GM23338 (cell line): ENCODE results near the gene TMEM131L. TPM values are rescaled to one million over a fixed set of nuclear protein-coding genes. Genes with fewer than 3 reads are reported as not detected.

ENCODE experiments used
- ATAC-seq: fragments of 200-7000 bp; cut with Tn5 transposase; 3 replicates; pipeline ENCODE4 v1.9.1; 2020
- DNase-seq: peaks from one replicate; pipeline ENCODE4 v3.0.0-alpha.2; 2015; ENCODE audit warnings: low spot score
- H2AFZ ChIP-seq: fragments of 200-600 bp; sonication (generic); 2 replicates; pipeline ENCODE4 v1.8.0; 2016; ENCODE audit warnings: antibody characterized with exemption, mild to moderate bottlenecking, moderate library complexity
- H3F3A ChIP-seq: fragments of 200-600 bp; sonication (generic); replicated peaks from 2 replicates; pipeline ENCODE4 v1.8.0; 2017; ENCODE audit warnings: antibody characterized with exemption, mixed run types, low read depth
- H3K27ac ChIP-seq: fragments of 200-600 bp; sonication (generic); 2 replicates; pipeline ENCODE4 v1.6.1; 2016; ENCODE audit warnings: low read depth
- H3K27me3 ChIP-seq: fragments of 200-600 bp; sonication (generic); 2 replicates; pipeline ENCODE4 v1.8.0; 2016; ENCODE audit warnings: mild to moderate bottlenecking, mixed run types, moderate library complexity; ENCODE audit not compliant: insufficient read depth
- H3K36me3 ChIP-seq: fragments of 200-600 bp; sonication (generic); 2 replicates; pipeline ENCODE4 v1.8.0; 2016; ENCODE audit warnings: mild to moderate bottlenecking; ENCODE audit not compliant: insufficient read depth
- H3K4me1 ChIP-seq: fragments of 200-600 bp; sonication (generic); 2 replicates; pipeline ENCODE4 v1.8.0; 2016; ENCODE audit warnings: mild to moderate bottlenecking, moderate library complexity; ENCODE audit not compliant: insufficient read depth
- H3K4me2 ChIP-seq: fragments of 200-600 bp; sonication (generic); 2 replicates; pipeline ENCODE4 v1.7.1; 2017; ENCODE audit warnings: mixed run types
- H3K4me3 ChIP-seq: fragments of 200-600 bp; sonication (generic); 2 replicates; pipeline ENCODE4 v1.6.1; 2016; ENCODE audit warnings: mixed run types
- H3K79me2 ChIP-seq: fragments of 200-600 bp; sonication (generic); replicated peaks from 2 replicates; pipeline ENCODE4 v1.8.0; 2017; ENCODE audit warnings: mild to moderate bottlenecking; ENCODE audit not compliant: insufficient read depth
- H3K9me2 ChIP-seq: fragments of 200-600 bp; sonication (generic); 2 replicates; pipeline ENCODE4 v1.8.0; 2017; ENCODE audit not compliant: insufficient read depth
- H4K20me1 ChIP-seq: fragments of 200-600 bp; sonication (generic); replicated peaks from 2 replicates; pipeline ENCODE4 v1.8.0; 2017; ENCODE audit warnings: mild to moderate bottlenecking; ENCODE audit not compliant: insufficient read depth
- H3K27ac Mint-ChIP-seq: 2 replicates; pipeline ENCODE4 v1.8.0; 2020; ENCODE audit warnings: inconsistent platforms, mild to moderate bottlenecking, moderate library complexity, mixed read lengths
- H3K27me3 Mint-ChIP-seq: 3 replicates; pipeline ENCODE4 v1.8.0; 2022; ENCODE audit warnings: low read depth, mild to moderate bottlenecking, moderate library complexity, mixed read lengths, inconsistent platforms; ENCODE audit not compliant: insufficient read depth, poor library complexity
- H3K36me3 Mint-ChIP-seq: 3 replicates; pipeline ENCODE4 v1.8.0; 2021; ENCODE audit warnings: low read depth, mild to moderate bottlenecking, inconsistent platforms, moderate library complexity, mixed read lengths
- H3K4me1 Mint-ChIP-seq: 3 replicates; pipeline ENCODE4 v1.8.0; 2020; ENCODE audit warnings: mild to moderate bottlenecking, inconsistent platforms, mixed read lengths
- H3K4me3 Mint-ChIP-seq: 3 replicates; pipeline ENCODE4 v1.8.0; 2021; ENCODE audit warnings: moderate library complexity, mild to moderate bottlenecking, inconsistent platforms, mixed read lengths
- H3K9me3 Mint-ChIP-seq: 3 replicates; pipeline ENCODE4 v1.8.0; 2020; ENCODE audit warnings: moderate library complexity, mild to moderate bottlenecking, inconsistent platforms, mixed read lengths
- CREB1 ChIP-seq: fragments of 250-450 bp; sonication (Bioruptor Pico); IDR thresholded peaks from 2 replicates; pipeline ENCODE4 v1.5.0; 2020; ENCODE audit warnings: low read depth, mild to moderate bottlenecking, moderate library complexity
- CTCF ChIP-seq, 2 experiments: fragments of 200-600 bp in 1 of 2; sonication (generic) in 1 of 2; conservative IDR thresholded peaks; 2 replicates each; pipeline versions ENCODE4 v1.5.1 to v1.6.1; 2016 to 2017; ENCODE audit warnings: antibody characterized with exemption in 2 of 2, low read depth in 2 of 2, mild to moderate bottlenecking in 2 of 2, moderate library complexity in 1 of 2
- ETS1 ChIP-seq: IDR thresholded peaks from 2 replicates; pipeline ENCODE4 v1.6.1; 2016; ENCODE audit warnings: antibody characterized with exemption
- EZH2 ChIP-seq: fragments of 200-600 bp; sonication (generic); IDR thresholded peaks from one replicate; pipeline ENCODE4 v1.8.0; 2017; ENCODE audit warnings: antibody characterized with exemption, mild to moderate bottlenecking, low read depth; ENCODE audit not compliant: unreplicated experiment
- EZH2phosphoT487 ChIP-seq: fragments of 200-600 bp; sonication (generic); IDR thresholded peaks from one replicate; pipeline ENCODE4 v1.8.1; 2018; ENCODE audit warnings: antibody characterized with exemption; ENCODE audit not compliant: unreplicated experiment
- JUNB ChIP-seq: IDR thresholded peaks from one replicate; pipeline ENCODE4 v1.6.1; 2016; ENCODE audit warnings: antibody characterized with exemption; ENCODE audit not compliant: unreplicated experiment
- NANOG ChIP-seq: IDR thresholded peaks from 2 replicates; pipeline ENCODE4 v1.6.1; 2016; ENCODE audit warnings: antibody characterized with exemption, borderline replicate concordance
- POLR2AphosphoS5 ChIP-seq: IDR thresholded peaks from 2 replicates; pipeline ENCODE4 v1.6.1; 2016; ENCODE audit warnings: antibody characterized with exemption, low read depth
- STAT1 ChIP-seq: IDR thresholded peaks from one replicate; pipeline ENCODE4 v1.6.1; 2016; ENCODE audit warnings: antibody characterized with exemption; ENCODE audit not compliant: unreplicated experiment
- ZNF114 ChIP-seq: fragments of 250-450 bp; sonication (Bioruptor Pico); IDR thresholded peaks from 2 replicates; pipeline ENCODE4 v1.5.0; 2020; ENCODE audit warnings: mild to moderate bottlenecking, moderate library complexity
- ZNF331 ChIP-seq: fragments of 250-450 bp; sonication (Bioruptor Pico); IDR thresholded peaks from 2 replicates; pipeline ENCODE4 v1.5.0; 2020; ENCODE audit warnings: low read depth, mild to moderate bottlenecking, moderate library complexity
- polyA plus RNA-seq: library from polyadenylated mRNA; unstranded; fragments of >200 nt; fragmentation: Nextera tagmentation; extraction: Ambion mirVana; gene quantifications from 2 replicates; pipeline ENCODE4 v1.2.1, GENCODE V29; 2016
- total RNA-seq: library from RNA; depleted of rRNA; stranded (reverse); fragments of >200 nt; shearing (Covaris generic); gene quantifications from 2 replicates; pipeline ENCODE4 v1.2.3, GENCODE V29; 2014
- TF ChIP-seq, protein P1 (sequence below): IDR thresholded peaks from one replicate; pipeline ENCODE4 v1.6.1; 2018; ENCODE audit warnings: antibody characterized with exemption; ENCODE audit not compliant: unreplicated experiment
- TF ChIP-seq, protein P2 (sequence below): fragments of 250-450 bp; sonication (Bioruptor Pico); IDR thresholded peaks from 2 replicates; pipeline ENCODE4 v1.5.0; 2020; ENCODE audit warnings: mild to moderate bottlenecking, moderate library complexity

Gene TMEM131L
- total and polyA plus RNA-seq, 2 experiments from 2014 or later: 11.1 to 32.2 TPM

DNA sequence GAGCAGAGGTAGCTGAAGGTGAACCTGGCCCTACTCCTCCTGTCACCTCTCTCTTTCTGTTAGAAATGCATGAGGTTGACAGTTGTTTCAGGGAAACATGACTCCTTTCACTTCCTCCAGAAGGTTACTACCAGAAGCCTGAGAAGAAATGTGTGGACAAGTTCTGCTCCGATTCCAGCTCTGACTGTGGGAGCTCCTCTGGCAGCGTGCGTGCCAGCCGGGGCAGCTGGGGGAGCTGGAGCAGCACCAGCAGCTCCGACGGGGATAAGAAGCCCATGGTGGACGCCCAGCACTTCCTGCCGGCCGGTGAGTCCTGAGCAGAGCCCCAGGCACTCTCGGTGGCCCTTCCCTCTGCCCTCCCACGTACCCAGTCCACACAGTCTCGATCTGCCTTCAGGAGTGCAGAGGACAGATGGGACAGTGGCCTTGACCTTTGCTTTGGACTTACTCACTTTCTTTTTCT is 156.6 kb downstream of the TMEM131L start:
- ATAC-seq (no peak), DNase-seq (no peak)
- no peak overlapping the region for H3K4me3 ChIP-seq
- H2AFZ ChIP-seq: no peak overlapping the region
- TF ChIP-seq EZH2phosphoT487 (no peak), ZNF114 (CRISPR knock-in tag) (no peak), NANOG (no peak), EZH2 (no peak), STAT1 (no peak), ETS1 (no peak), POLR2AphosphoS5 (no peak), CTCF (conservative IDR thresholded peaks at IDR 0.05; ENCODE audit: low read depth in 2 of 2) (no peak), JUNB (no peak), ZNF331 (no peak), CREB1 (CRISPR knock-in tag) (no peak)
- TF ChIP-seq, protein P1, sequence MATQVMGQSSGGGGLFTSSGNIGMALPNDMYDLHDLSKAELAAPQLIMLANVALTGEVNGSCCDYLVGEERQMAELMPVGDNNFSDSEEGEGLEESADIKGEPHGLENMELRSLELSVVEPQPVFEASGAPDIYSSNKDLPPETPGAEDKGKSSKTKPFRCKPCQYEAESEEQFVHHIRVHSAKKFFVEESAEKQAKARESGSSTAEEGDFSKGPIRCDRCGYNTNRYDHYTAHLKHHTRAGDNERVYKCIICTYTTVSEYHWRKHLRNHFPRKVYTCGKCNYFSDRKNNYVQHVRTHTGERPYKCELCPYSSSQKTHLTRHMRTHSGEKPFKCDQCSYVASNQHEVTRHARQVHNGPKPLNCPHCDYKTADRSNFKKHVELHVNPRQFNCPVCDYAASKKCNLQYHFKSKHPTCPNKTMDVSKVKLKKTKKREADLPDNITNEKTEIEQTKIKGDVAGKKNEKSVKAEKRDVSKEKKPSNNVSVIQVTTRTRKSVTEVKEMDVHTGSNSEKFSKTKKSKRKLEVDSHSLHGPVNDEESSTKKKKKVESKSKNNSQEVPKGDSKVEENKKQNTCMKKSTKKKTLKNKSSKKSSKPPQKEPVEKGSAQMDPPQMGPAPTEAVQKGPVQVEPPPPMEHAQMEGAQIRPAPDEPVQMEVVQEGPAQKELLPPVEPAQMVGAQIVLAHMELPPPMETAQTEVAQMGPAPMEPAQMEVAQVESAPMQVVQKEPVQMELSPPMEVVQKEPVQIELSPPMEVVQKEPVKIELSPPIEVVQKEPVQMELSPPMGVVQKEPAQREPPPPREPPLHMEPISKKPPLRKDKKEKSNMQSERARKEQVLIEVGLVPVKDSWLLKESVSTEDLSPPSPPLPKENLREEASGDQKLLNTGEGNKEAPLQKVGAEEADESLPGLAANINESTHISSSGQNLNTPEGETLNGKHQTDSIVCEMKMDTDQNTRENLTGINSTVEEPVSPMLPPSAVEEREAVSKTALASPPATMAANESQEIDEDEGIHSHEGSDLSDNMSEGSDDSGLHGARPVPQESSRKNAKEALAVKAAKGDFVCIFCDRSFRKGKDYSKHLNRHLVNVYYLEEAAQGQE: no peak
- TF ChIP-seq, protein P2, sequence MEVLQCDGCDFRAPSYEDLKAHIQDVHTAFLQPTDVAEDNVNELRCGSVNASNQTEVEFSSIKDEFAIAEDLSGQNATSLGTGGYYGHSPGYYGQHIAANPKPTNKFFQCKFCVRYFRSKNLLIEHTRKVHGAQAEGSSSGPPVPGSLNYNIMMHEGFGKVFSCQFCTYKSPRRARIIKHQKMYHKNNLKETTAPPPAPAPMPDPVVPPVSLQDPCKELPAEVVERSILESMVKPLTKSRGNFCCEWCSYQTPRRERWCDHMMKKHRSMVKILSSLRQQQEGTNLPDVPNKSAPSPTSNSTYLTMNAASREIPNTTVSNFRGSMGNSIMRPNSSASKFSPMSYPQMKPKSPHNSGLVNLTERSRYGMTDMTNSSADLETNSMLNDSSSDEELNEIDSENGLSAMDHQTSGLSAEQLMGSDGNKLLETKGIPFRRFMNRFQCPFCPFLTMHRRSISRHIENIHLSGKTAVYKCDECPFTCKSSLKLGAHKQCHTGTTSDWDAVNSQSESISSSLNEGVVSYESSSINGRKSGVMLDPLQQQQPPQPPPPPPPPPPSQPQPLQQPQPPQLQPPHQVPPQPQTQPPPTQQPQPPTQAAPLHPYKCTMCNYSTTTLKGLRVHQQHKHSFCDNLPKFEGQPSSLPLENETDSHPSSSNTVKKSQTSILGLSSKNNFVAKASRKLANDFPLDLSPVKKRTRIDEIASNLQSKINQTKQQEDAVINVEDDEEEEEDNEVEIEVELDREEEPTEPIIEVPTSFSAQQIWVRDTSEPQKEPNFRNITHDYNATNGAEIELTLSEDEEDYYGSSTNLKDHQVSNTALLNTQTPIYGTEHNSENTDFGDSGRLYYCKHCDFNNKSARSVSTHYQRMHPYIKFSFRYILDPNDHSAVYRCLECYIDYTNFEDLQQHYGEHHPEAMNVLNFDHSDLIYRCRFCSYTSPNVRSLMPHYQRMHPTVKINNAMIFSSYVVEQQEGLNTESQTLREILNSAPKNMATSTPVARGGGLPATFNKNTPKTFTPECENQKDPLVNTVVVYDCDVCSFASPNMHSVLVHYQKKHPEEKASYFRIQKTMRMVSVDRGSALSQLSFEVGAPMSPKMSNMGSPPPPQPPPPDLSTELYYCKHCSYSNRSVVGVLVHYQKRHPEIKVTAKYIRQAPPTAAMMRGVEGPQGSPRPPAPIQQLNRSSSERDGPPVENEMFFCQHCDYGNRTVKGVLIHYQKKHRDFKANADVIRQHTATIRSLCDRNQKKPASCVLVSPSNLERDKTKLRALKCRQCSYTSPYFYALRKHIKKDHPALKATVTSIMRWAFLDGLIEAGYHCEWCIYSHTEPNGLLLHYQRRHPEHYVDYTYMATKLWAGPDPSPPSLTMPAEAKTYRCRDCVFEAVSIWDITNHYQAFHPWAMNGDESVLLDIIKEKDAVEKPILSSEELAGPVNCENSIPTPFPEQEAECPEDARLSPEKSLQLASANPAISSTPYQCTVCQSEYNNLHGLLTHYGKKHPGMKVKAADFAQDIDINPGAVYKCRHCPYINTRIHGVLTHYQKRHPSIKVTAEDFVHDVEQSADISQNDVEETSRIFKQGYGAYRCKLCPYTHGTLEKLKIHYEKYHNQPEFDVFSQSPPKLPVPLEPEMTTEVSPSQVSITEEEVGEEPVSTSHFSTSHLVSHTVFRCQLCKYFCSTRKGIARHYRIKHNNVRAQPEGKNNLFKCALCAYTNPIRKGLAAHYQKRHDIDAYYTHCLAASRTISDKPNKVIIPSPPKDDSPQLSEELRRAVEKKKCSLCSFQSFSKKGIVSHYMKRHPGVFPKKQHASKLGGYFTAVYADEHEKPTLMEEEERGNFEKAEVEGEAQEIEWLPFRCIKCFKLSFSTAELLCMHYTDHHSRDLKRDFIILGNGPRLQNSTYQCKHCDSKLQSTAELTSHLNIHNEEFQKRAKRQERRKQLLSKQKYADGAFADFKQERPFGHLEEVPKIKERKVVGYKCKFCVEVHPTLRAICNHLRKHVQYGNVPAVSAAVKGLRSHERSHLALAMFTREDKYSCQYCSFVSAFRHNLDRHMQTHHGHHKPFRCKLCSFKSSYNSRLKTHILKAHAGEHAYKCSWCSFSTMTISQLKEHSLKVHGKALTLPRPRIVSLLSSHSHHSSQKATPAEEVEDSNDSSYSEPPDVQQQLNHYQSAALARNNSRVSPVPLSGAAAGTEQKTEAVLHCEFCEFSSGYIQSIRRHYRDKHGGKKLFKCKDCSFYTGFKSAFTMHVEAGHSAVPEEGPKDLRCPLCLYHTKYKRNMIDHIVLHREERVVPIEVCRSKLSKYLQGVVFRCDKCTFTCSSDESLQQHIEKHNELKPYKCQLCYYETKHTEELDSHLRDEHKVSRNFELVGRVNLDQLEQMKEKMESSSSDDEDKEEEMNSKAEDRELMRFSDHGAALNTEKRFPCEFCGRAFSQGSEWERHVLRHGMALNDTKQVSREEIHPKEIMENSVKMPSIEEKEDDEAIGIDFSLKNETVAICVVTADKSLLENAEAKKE (CRISPR knock-in tag): no peak
- Mint-ChIP-seq H3K4me1 (peaks cover 17% of the 10 kb centered on the region), H3K36me3 (peaks cover 46% of the 10 kb centered on the region), H3K27me3 (no peaks in the 10 kb centered on the region), H3K27ac (no peak overlapping the region), H3K4me3 (no peak overlapping the region), H3K9me3 (no peaks in the 10 kb centered on the region)
- no peak overlapping the region for H3K4me2 ChIP-seq
- no peaks in the 10 kb centered on the region; the same call in 1 of the 2 replicates for H4K20me1 ChIP-seq
- peaks cover 4% of the 10 kb centered on the region; the same call in 1 of the 2 replicates for H3K36me3 ChIP-seq
- no peaks in the 10 kb centered on the region for H3K9me2 ChIP-seq
- H3K27me3 ChIP-seq: no peaks in the 10 kb centered on the region
- no peaks in the 10 kb centered on the region for H3F3A ChIP-seq
- peaks cover 11% of the 10 kb centered on the region; the same call in 1 of the 2 replicates for H3K4me1 ChIP-seq
- no peaks in the 10 kb centered on the region for H3K79me2 ChIP-seq
- no peak overlapping the region for H3K27ac ChIP-seq
